MM.1S (cell line): ENCODE data around the gene DTD1.

Experiments used
- DNase-seq: peaks from one replicate; pipeline ENCODE4 v3.0.0-alpha.2; 2015
- H2AFZ ChIP-seq: fragments of 300-600 bp; sonication (generic); 2 replicates; pipeline ENCODE4 v1.6.0; 2016; ENCODE audit warnings: antibody characterized with exemption, low read length
- H3F3A ChIP-seq: fragments of 300-600 bp; sonication (generic); 2 replicates; pipeline ENCODE4 v1.6.1; 2016; ENCODE audit warnings: mild to moderate bottlenecking, antibody characterized with exemption, low read length, moderate library complexity, mixed read lengths; ENCODE audit not compliant: insufficient read depth
- H3K27ac ChIP-seq: fragments of 300-600 bp; sonication (generic); 2 replicates; pipeline ENCODE4 v1.5.1; 2016; ENCODE audit warnings: mild to moderate bottlenecking, low read length
- H3K27me3 ChIP-seq: fragments of 300-600 bp; sonication (generic); replicated peaks from 2 replicates; pipeline ENCODE4 v1.6.0; 2016; ENCODE audit warnings: low read length; ENCODE audit not compliant: insufficient read depth
- H3K36me3 ChIP-seq: fragments of 300-600 bp; sonication (generic); replicated peaks from 2 replicates; pipeline ENCODE4 v1.6.1; 2016; ENCODE audit warnings: mild to moderate bottlenecking, low read length, mixed read lengths; ENCODE audit not compliant: insufficient read depth
- H3K4me1 ChIP-seq: fragments of 300-600 bp; sonication (generic); 2 replicates; pipeline ENCODE4 v1.6.1; 2016; ENCODE audit warnings: low read length, mixed read lengths
- H3K4me2 ChIP-seq: fragments of 300-600 bp; sonication (generic); 2 replicates; pipeline ENCODE4 v1.6.0; 2016; ENCODE audit warnings: low read depth, low read length
- H3K4me3 ChIP-seq: fragments of 300-600 bp; sonication (generic); 2 replicates; pipeline ENCODE4 v1.5.1; 2016; ENCODE audit warnings: low read length, mixed read lengths
- H3K79me2 ChIP-seq: fragments of 300-600 bp; sonication (generic); 2 replicates; pipeline ENCODE4 v1.6.1; 2016; ENCODE audit warnings: mixed run types, low read length, mixed read lengths
- H3K9ac ChIP-seq: fragments of 300-600 bp; sonication (generic); 2 replicates; pipeline ENCODE4 v1.6.1; 2016; ENCODE audit warnings: low read length, mixed read lengths
- H3K9me2 ChIP-seq: fragments of 300-600 bp; sonication (generic); replicated peaks from 2 replicates; pipeline ENCODE4 v1.6.1; 2016; ENCODE audit warnings: mild to moderate bottlenecking, low read length, mixed read lengths; ENCODE audit not compliant: insufficient read depth
- H3K9me3 ChIP-seq: fragments of 300-600 bp; sonication (generic); replicated peaks from 2 replicates; pipeline ENCODE4 v1.6.1; 2016; ENCODE audit warnings: mild to moderate bottlenecking, low read length, mixed read lengths; ENCODE audit not compliant: insufficient read depth
- H4K20me1 ChIP-seq: fragments of 300-600 bp; sonication (generic); 2 replicates; pipeline ENCODE4 v1.6.1; 2016; ENCODE audit warnings: mild to moderate bottlenecking, low read length, moderate library complexity, mixed read lengths; ENCODE audit not compliant: insufficient read depth
- EZH2 ChIP-seq: fragments of 300-600 bp; sonication (generic); optimal IDR thresholded peaks from 2 replicates; pipeline ENCODE3; 2017; ENCODE audit warnings: low read depth, mild to moderate bottlenecking, antibody characterized with exemption, low read length, mixed read lengths
- EZH2phosphoT487 ChIP-seq: fragments of 300-600 bp; sonication (generic); IDR thresholded peaks from 2 replicates; pipeline ENCODE4 v1.6.1; 2018; ENCODE audit warnings: antibody characterized with exemption, low read length
- TF ChIP-seq, protein P1 (sequence below): fragments of 300-600 bp; sonication (generic); IDR thresholded peaks from 2 replicates; pipeline ENCODE4 v1.5.1; 2016; ENCODE audit warnings: antibody characterized with exemption, low read length, mixed read lengths

DTD1 gene

DNA sequence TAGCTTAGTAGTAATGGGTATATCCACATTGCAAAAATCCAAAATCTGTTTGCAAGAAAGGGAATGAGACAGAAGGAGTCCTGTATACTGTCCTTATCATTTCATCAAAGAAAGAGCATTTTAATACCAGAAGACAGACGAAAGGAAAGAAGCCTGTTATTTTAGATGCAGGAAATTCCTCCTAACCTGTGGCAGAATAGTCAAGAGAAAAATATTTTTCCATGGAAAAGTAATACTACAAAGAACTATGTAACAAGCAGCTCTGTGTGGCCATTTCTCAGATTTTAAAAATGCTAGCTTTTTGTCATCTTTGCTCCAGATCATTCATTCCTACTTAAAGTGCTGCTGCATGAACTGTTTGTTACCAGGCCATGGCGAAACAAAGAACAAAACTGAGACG, 152.9 kb downstream of the DTD1 start:
- TF ChIP-seq EZH2phosphoT487 (no peak), EZH2 (no peak)
- TF ChIP-seq, protein P1, sequence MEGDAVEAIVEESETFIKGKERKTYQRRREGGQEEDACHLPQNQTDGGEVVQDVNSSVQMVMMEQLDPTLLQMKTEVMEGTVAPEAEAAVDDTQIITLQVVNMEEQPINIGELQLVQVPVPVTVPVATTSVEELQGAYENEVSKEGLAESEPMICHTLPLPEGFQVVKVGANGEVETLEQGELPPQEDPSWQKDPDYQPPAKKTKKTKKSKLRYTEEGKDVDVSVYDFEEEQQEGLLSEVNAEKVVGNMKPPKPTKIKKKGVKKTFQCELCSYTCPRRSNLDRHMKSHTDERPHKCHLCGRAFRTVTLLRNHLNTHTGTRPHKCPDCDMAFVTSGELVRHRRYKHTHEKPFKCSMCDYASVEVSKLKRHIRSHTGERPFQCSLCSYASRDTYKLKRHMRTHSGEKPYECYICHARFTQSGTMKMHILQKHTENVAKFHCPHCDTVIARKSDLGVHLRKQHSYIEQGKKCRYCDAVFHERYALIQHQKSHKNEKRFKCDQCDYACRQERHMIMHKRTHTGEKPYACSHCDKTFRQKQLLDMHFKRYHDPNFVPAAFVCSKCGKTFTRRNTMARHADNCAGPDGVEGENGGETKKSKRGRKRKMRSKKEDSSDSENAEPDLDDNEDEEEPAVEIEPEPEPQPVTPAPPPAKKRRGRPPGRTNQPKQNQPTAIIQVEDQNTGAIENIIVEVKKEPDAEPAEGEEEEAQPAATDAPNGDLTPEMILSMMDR: no peak

DNA sequence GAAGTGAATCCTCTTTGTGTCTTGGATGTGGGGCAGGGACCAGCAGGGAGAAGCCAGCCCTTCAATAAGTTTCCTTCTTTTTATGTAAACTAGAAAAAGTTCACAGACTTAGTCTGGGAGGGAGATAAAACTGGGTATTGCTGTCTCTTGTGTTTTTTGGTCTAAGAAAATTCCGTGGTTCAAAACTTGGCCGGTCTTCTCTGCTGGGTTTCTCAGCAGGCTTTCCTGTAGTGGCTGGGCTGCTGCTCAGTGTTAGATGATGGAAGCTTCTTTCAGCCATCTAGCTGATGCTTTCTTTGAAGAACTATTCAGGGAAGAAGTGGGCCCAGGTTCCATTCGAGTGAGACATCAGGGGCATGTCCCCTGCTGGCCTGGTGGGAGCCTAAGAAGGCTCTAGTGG, 155.0 kb downstream of the DTD1 start:
- Histone ChIP-seq H3K9me2 (no peaks in the 10 kb centered on the region), H3K4me1 (no peaks in the 10 kb centered on the region), H3K27ac (no peak overlapping the region), H3K4me2 (no peak overlapping the region), H3F3A (no peaks in the 10 kb centered on the region), H3K27me3 (no peaks in the 10 kb centered on the region), H3K36me3 (no peaks in the 10 kb centered on the region), H4K20me1 (no peaks in the 10 kb centered on the region), H3K9me3 (no peaks in the 10 kb centered on the region), H3K4me3 (no peak overlapping the region), H3K9ac (no peak overlapping the region), H2AFZ (no peak overlapping the region), H3K79me2 (no peaks in the 10 kb centered on the region)
- TF ChIP-seq EZH2phosphoT487: no peak
- TF ChIP-seq EZH2: no peak
- TF ChIP-seq, protein P1: no peak
- DNase-seq: no peak

More for the DNA sequence above, 152.9 kb downstream of the DTD1 start:
- Histone ChIP-seq H4K20me1 (no peaks in the 10 kb centered on the region), H3K79me2 (no peaks in the 10 kb centered on the region), H3K36me3 (no peaks in the 10 kb centered on the region), H3K4me1 (no peaks in the 10 kb centered on the region), H3K27me3 (no peaks in the 10 kb centered on the region), H3K4me3 (no peak overlapping the region), H3K9me2 (no peaks in the 10 kb centered on the region), H2AFZ (no peak overlapping the region), H3K4me2 (no peak overlapping the region), H3K27ac (no peak overlapping the region), H3F3A (no peaks in the 10 kb centered on the region), H3K9ac (no peak overlapping the region), H3K9me3 (no peaks in the 10 kb centered on the region)
- no peak for DNase-seq

DNA sequence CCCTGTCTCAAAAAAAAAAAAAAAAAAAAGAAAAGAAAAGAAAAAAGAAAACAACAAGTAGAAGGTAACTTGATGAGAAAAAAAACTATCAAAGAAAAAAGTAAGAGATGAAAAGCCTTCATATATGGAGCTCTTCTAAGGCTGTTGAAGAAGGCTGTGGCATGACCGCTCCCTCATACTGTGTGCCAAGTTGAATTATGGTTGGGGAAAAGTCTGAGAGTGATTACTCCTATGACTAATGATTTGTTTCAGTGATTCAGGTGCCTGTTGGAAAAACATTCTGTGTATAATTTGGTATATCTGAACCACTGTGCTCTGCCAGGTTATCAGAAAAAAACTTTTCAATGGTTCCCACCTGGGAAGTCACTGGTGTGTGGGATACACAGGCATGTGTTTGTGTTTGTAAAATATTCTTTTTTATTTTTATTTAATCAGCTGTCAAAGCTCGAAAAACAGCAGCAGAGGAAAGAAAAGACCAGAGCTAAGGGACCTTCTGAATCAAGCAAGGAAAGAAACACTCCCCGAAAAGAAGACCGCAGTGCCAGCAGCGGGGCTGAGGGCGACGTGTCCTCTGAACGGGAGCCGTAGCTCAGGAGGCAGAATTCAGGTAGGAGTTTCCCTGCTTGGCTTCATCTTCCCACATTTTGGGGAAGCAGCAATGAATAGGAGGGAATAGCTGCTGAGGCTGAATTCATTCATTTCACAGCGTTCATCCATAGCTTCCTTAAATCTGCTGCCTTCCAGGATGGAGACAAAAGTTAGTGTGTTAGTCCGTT, 156.0 kb downstream of the DTD1 start:
- Histone ChIP-seq H3K4me1 (no peaks in the 10 kb centered on the region), H3K27me3 (no peaks in the 10 kb centered on the region), H3K27ac (no peak overlapping the region), H3K36me3 (no peaks in the 10 kb centered on the region), H2AFZ (no peak overlapping the region), H3F3A (no peaks in the 10 kb centered on the region), H4K20me1 (no peaks in the 10 kb centered on the region), H3K79me2 (no peaks in the 10 kb centered on the region), H3K9me2 (no peaks in the 10 kb centered on the region), H3K4me3 (no peak overlapping the region), H3K9me3 (no peaks in the 10 kb centered on the region), H3K4me2 (no peak overlapping the region), H3K9ac (no peak overlapping the region)
- DNase-seq: no peak
- TF ChIP-seq EZH2 (no peak), EZH2phosphoT487 (no peak)
- TF ChIP-seq, protein P1: no peak
